GM10266 (cell line): Measurements from ENCODE around the gene KMT5B.

ENCODE experiments used
- DNase-seq: peaks from one replicate; pipeline ENCODE4 v3.0.0; 2012; ENCODE audit errors: extremely low spot score
- CTCF ChIP-seq: IDR thresholded peaks from 2 replicates; pipeline ENCODE4 v1.5.1; 2012; ENCODE audit warnings: mild to moderate bottlenecking, low read depth; ENCODE audit not compliant: control insufficient read depth, insufficient read depth; ENCODE audit errors: missing control alignments

KMT5B gene

GRCh38 chr11:68204402-68204801 is 8.7 kb downstream of the KMT5B start:
- DNase-seq = no peak
- TF ChIP-seq CTCF = no peak

GRCh38 chr11:68202165-68202564 is 10.9 kb downstream of the KMT5B start:
- TF ChIP-seq CTCF = no peak
- DNase-seq = no peak

GRCh38 chr11:68201492-68201891 is 11.6 kb downstream of the KMT5B start:
- no peak for TF ChIP-seq CTCF
- DNase-seq = no peak

DNA sequence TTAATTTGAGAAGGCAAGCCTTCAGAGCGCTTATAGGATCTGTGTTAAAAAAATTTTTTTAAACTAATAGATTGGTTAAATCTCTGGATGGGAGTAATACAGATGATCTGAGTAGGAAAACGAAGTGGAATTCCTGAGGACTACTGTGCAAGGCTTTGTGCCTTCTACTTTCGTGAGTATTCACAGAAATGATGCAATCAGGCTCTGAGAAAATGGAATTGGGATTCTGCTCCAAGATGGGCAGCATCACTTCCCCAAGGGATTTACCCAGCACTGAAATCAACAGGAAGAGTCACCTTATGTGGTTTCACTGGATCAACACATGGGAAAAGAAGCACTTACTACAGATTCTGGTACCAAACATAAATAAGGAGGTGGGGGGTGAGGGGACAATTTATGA is 12.5 kb downstream of the KMT5B start:
- no peak for TF ChIP-seq CTCF
- DNase-seq = no peak

DNA sequence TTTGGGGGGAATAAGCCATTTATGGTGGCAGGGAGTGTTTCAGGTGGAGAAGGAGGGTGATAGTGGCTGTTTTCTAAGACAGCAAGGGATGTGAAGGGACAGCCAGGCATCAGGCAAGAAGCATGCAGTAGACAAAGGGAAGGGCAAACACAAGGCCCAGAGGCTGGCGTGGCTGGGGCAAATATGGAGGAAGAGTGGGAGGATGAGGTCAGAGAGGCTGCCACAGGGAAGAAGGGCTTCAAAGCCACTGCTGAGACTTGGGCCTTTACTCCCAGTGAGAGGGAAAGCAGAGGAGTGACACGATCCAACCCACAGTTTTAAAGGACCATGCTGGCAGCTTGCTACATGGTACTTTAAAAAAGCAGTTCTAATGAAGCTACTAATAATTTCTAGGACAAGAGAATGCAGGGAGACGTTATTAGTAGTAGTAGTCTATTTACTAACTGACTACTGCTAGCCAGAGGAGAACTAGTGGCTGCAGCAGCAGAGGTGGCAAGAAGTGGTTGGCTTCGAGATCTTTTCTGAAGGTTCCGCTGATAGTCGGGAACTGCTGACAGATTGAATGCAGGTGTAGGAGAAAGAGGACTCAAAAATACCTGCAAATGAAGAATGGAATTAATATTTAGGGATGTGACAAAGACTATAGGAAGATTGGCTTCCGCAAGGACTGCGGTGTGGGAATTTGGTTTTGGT is 13.7 kb downstream of the KMT5B start:
- no peak for TF ChIP-seq CTCF
- DNase-seq = no peak

GRCh38 chr11:68196219-68196618 is 16.9 kb downstream of the KMT5B start:
- no peak for DNase-seq

More at GRCh38 chr11:68196219-68196618, 16.9 kb downstream of the KMT5B start:
- no peak for TF ChIP-seq CTCF
